NCI-H2171 treated with DMSO at 0.1 percent for 48 hours (cell line): ENCODE results near the gene TPD52L2.

Source experiments
- DNase-seq: peaks from one replicate; lab custom pipeline; 2025; lab: John Stamatoyannopoulos, UW

TPD52L2 gene

GRCh38 chr20:63932606-63933160, 67.6 kb downstream of the TPD52L2 start:
- DNase-seq, result no peak

GRCh38 chr20:63933646-63934045, 68.6 kb downstream of the TPD52L2 start:
- no peak for DNase-seq

GRCh38 chr20:63934271-63935068, 69.4 kb downstream of the TPD52L2 start:
- no peak for DNase-seq

- no peak for DNase-seq
Observed at GRCh38 chr20:63935447-63935846, 70.4 kb downstream of the TPD52L2 start.

GRCh38 chr20:63937596-63937995, 72.5 kb downstream of the TPD52L2 start:
- no peak for DNase-seq

GRCh38 chr20:63939061-63939935, 74.2 kb downstream of the TPD52L2 start:
- DNase-seq, result no peak

- no peak for DNase-seq
Observed at GRCh38 chr20:63940071-63940471, 75.0 kb downstream of the TPD52L2 start.

GRCh38 chr20:63940472-63941266, 75.6 kb downstream of the TPD52L2 start:
- no peak for DNase-seq
